Loucy (cell line): Measurements from ENCODE around the gene PUM2.

Experiments
- H2AFZ ChIP-seq: fragments of 200-600 bp; sonication (generic); 2 replicates; pipeline ENCODE4 v1.6.0; 2016; ENCODE audit warnings: antibody characterized with exemption, mild to moderate bottlenecking, low read length, moderate library complexity
- H3F3A ChIP-seq: fragments of 200-600 bp; 2 replicates; pipeline ENCODE4 v1.6.0; 2016; ENCODE audit warnings: antibody characterized with exemption, low read depth, mild to moderate bottlenecking
- H3K27me3 ChIP-seq: fragments of 200-600 bp; sonication (generic); 2 replicates; pipeline ENCODE4 v1.6.1; 2014; ENCODE audit warnings: low read length, mild to moderate bottlenecking; ENCODE audit not compliant: insufficient read depth, poor library complexity, severe bottlenecking
- H3K36me3 ChIP-seq: fragments of 200-600 bp; sonication (generic); 2 replicates; pipeline ENCODE4 v1.6.1; 2016; ENCODE audit warnings: low read length; ENCODE audit not compliant: insufficient read depth
- H3K4me1 ChIP-seq: fragments of 200-600 bp; sonication (generic); 2 replicates; pipeline ENCODE4 v1.5.1; 2014; ENCODE audit warnings: low read length, mild to moderate bottlenecking; ENCODE audit not compliant: insufficient read depth, poor library complexity, severe bottlenecking
- H3K4me2 ChIP-seq: fragments of 200-600 bp; sonication (generic); 2 replicates; pipeline ENCODE4 v1.6.0; 2014; ENCODE audit warnings: antibody characterized with exemption, low read length, low read depth, mild to moderate bottlenecking; ENCODE audit not compliant: poor library complexity, severe bottlenecking
- H3K4me3 ChIP-seq: fragments of 200-600 bp; sonication (generic); 2 replicates; pipeline ENCODE4 v1.5.1; 2014; ENCODE audit warnings: low read length, mild to moderate bottlenecking, mixed read lengths; ENCODE audit not compliant: poor library complexity, severe bottlenecking
- H3K79me2 ChIP-seq: fragments of 200-600 bp; sonication (generic); 2 replicates; pipeline ENCODE4 v1.6.1; 2014; ENCODE audit warnings: low read length; ENCODE audit not compliant: insufficient read depth
- H3K9ac ChIP-seq: fragments of 200-600 bp; sonication (generic); 2 replicates; pipeline ENCODE4 v1.6.0; 2014; ENCODE audit warnings: mild to moderate bottlenecking, low read depth, low read length, moderate library complexity; ENCODE audit not compliant: poor library complexity, severe bottlenecking
- H3K9me2 ChIP-seq: fragments of 200-600 bp; sonication (generic); replicated peaks from 2 replicates; pipeline ENCODE4 v1.6.1; 2016; ENCODE audit warnings: low read depth, low read length, mixed read lengths
- H3K9me3 ChIP-seq: fragments of 200-600 bp; sonication (generic); 2 replicates; pipeline ENCODE4 v1.6.1; 2014; ENCODE audit warnings: mild to moderate bottlenecking, antibody characterized with exemption, low read length, low read depth; ENCODE audit not compliant: insufficient read depth
- H4K20me1 ChIP-seq: fragments of 200-600 bp; sonication (generic); 2 replicates; pipeline ENCODE4 v1.6.0; 2014; ENCODE audit warnings: antibody characterized with exemption, low read length, mild to moderate bottlenecking; ENCODE audit not compliant: insufficient read depth, poor library complexity, severe bottlenecking
- CTCF ChIP-seq: fragments of 200-600 bp; sonication (generic); conservative IDR thresholded peaks from 2 replicates; pipeline ENCODE4 v1.5.1; 2014; ENCODE audit warnings: mild to moderate bottlenecking, antibody characterized with exemption, low read length
- EZH2phosphoT487 ChIP-seq: fragments of 200-600 bp; IDR thresholded peaks from 2 replicates; pipeline ENCODE4 v1.6.1; 2018; ENCODE audit warnings: antibody characterized with exemption, mild to moderate bottlenecking, moderate library complexity, borderline replicate concordance

The PUM2 gene

DNA sequence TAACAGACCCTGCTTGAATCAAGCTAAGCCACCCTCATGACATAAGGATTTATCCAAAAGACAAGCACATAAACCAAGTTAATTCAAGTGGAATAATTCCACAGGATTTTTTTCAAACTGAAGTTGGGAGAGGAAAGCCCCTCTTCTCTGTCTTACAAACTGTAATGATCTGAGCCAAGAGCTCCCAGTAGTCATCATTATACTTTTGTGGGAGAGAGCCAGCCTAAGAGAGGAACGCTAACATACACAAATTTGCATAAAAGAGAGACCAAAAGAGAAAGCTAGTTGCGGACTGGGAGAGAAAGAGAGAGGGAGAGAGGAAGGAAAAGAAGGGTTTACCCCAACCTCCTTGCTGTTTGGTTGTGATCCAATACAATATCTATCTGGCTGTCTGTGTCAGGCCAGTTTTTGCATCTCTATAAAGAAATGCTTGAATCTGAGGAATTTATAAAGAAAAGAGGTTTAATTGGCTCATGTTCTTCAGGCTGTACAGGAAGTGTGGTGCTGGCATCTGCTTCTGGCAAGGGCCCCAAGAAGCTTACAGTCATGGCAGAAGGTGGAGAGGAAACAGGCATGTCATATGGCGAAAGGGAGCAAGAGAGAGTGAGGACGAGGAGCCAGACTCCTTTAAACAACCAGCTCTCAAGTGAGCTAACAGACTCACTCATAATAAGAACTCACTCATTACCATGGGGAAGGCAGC, 20.8 kb upstream of the PUM2 start:
- H2AFZ ChIP-seq, result no peak overlapping the region
- no peaks in the 10 kb centered on the region for H3K79me2 ChIP-seq
- H3K9me3 ChIP-seq, result no peaks in the 10 kb centered on the region; the same call in 1 of the 2 replicates
- H4K20me1 ChIP-seq, result no peaks in the 10 kb centered on the region
- no peaks in the 10 kb centered on the region for H3K9me2 ChIP-seq
- H3K4me1 ChIP-seq, result no peaks in the 10 kb centered on the region
- no peaks in the 10 kb centered on the region for H3K27me3 ChIP-seq
- TF ChIP-seq CTCF (no peak), EZH2phosphoT487 (no peak)
- H3F3A ChIP-seq, result no peaks in the 10 kb centered on the region
- no peak overlapping the region for H3K4me3 ChIP-seq
- no peak overlapping the region for H3K4me2 ChIP-seq
- no peak overlapping the region for H3K9ac ChIP-seq
- no peaks in the 10 kb centered on the region for H3K36me3 ChIP-seq

- Histone ChIP-seq H3K9ac (no peak overlapping the region), H3F3A (no peaks in the 10 kb centered on the region), H3K9me3 (no peaks in the 10 kb centered on the region; the same call in 1 of the 2 replicates), H3K4me3 (no peak overlapping the region), H3K4me2 (no peak overlapping the region), H2AFZ (no peak overlapping the region), H3K4me1 (no peaks in the 10 kb centered on the region), H3K27me3 (no peaks in the 10 kb centered on the region), H4K20me1 (no peaks in the 10 kb centered on the region), H3K79me2 (no peaks in the 10 kb centered on the region), H3K9me2 (no peaks in the 10 kb centered on the region), H3K36me3 (no peaks in the 10 kb centered on the region)
- TF ChIP-seq CTCF (no peak), EZH2phosphoT487 (no peak)
These were observed 19.5 kb upstream of the PUM2 start for GRCh38 chr2:20370191-20370590.

DNA sequence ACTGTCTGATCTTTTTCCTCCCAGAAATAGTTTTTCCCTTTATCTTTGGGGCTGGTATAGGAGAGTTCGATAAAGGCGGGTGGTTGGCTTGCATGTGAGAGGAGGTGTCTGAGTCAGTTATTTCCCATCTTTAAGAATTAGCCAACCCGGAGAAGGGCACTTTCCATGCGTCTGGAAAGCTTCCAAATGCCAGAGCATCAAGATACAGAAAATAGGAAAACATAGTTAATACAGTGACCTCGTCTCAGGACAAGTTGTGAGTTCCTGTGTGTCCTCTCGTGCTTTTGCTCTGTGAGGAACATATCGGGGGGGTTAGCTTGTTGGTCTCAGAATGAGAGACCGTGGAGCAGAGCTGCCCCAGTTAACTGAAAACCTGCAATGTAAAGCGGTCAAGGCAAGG, 18.7 kb upstream of the PUM2 start:
- no peaks in the 10 kb centered on the region for H3F3A ChIP-seq
- H3K9ac ChIP-seq, result no peak overlapping the region
- H3K79me2 ChIP-seq, result no peaks in the 10 kb centered on the region
- no peaks in the 10 kb centered on the region for H4K20me1 ChIP-seq
- no peaks in the 10 kb centered on the region for H3K4me1 ChIP-seq
- no peaks in the 10 kb centered on the region for H3K9me2 ChIP-seq
- H3K27me3 ChIP-seq, result no peaks in the 10 kb centered on the region
- no peaks in the 10 kb centered on the region; the same call in 1 of the 2 replicates for H3K9me3 ChIP-seq
- H3K4me3 ChIP-seq, result no peak overlapping the region
- H3K4me2 ChIP-seq, result no peak overlapping the region
- TF ChIP-seq EZH2phosphoT487 (no peak), CTCF (no peak)
- no peaks in the 10 kb centered on the region for H3K36me3 ChIP-seq
- no peak overlapping the region for H2AFZ ChIP-seq
